ENCODE measurements around the gene RALA. TPM values are rescaled to one million over a fixed set of nuclear protein-coding genes. Genes with fewer than 3 reads are reported as not detected.

Gene RALA
- total and polyA plus RNA-seq, 10 of the 15 experiments (the other 5 are each of a cell fraction or from before 2014, with no cell fraction given): 7.5 to 53.3 (median 23.1) TPM

- TF ChIP-seq BCLAF1 (IDR thresholded peaks at IDR 0.05) (no peak), MTA2 (IDR thresholded peaks at IDR 0.05; ENCODE audit: low read depth) (no peak), SUZ12 (IDR thresholded peaks at IDR 0.05; ENCODE audit: unreplicated experiment) (no peak), BHLHE40 (IDR thresholded peaks at IDR 0.05; ENCODE audit: borderline replicate concordance in 1 of 2, low read depth in 2 of 2, low read length in 1 of 2) (no peak), PBX3 (IDR thresholded peaks at IDR 0.05; ENCODE audit: insufficient replicate concordance, low read depth, low read length) (no peak), CEBPB (IDR thresholded peaks at IDR 0.05; ENCODE audit: borderline replicate concordance in 1 of 2, low read depth in 2 of 2, low read length in 2 of 2) (no peak), KAT2A (conservative IDR thresholded peaks at IDR 0.05; ENCODE audit: control insufficient read depth, low read depth, low read length) (no peak), NR2C2 (IDR thresholded peaks at IDR 0.05; ENCODE audit: borderline replicate concordance, control insufficient read depth, insufficient read length, low read depth) (no peak)
Measured at GRCh38 chr7:39587393-39587792, 36.0 kb upstream of the RALA start (continued).
